Loucy (cell line): Measurements from ENCODE around the gene PRRC2A.

Experiments
- H2AFZ ChIP-seq: fragments of 200-600 bp; sonication (generic); 2 replicates; pipeline ENCODE4 v1.6.0; 2016; ENCODE audit warnings: antibody characterized with exemption, mild to moderate bottlenecking, low read length, moderate library complexity
- H3F3A ChIP-seq: fragments of 200-600 bp; 2 replicates; pipeline ENCODE4 v1.6.0; 2016; ENCODE audit warnings: antibody characterized with exemption, low read depth, mild to moderate bottlenecking
- H3K27me3 ChIP-seq: fragments of 200-600 bp; sonication (generic); 2 replicates; pipeline ENCODE4 v1.6.1; 2014; ENCODE audit warnings: low read length, mild to moderate bottlenecking; ENCODE audit not compliant: insufficient read depth, poor library complexity, severe bottlenecking
- H3K36me3 ChIP-seq: fragments of 200-600 bp; sonication (generic); 2 replicates; pipeline ENCODE4 v1.6.1; 2016; ENCODE audit warnings: low read length; ENCODE audit not compliant: insufficient read depth
- H3K4me1 ChIP-seq: fragments of 200-600 bp; sonication (generic); 2 replicates; pipeline ENCODE4 v1.5.1; 2014; ENCODE audit warnings: low read length, mild to moderate bottlenecking; ENCODE audit not compliant: insufficient read depth, poor library complexity, severe bottlenecking
- H3K4me2 ChIP-seq: fragments of 200-600 bp; sonication (generic); 2 replicates; pipeline ENCODE4 v1.6.0; 2014; ENCODE audit warnings: antibody characterized with exemption, low read length, low read depth, mild to moderate bottlenecking; ENCODE audit not compliant: poor library complexity, severe bottlenecking
- H3K4me3 ChIP-seq: fragments of 200-600 bp; sonication (generic); 2 replicates; pipeline ENCODE4 v1.5.1; 2014; ENCODE audit warnings: low read length, mild to moderate bottlenecking, mixed read lengths; ENCODE audit not compliant: poor library complexity, severe bottlenecking
- H3K79me2 ChIP-seq: fragments of 200-600 bp; sonication (generic); 2 replicates; pipeline ENCODE4 v1.6.1; 2014; ENCODE audit warnings: low read length; ENCODE audit not compliant: insufficient read depth
- H3K9ac ChIP-seq: fragments of 200-600 bp; sonication (generic); 2 replicates; pipeline ENCODE4 v1.6.0; 2014; ENCODE audit warnings: mild to moderate bottlenecking, low read depth, low read length, moderate library complexity; ENCODE audit not compliant: poor library complexity, severe bottlenecking
- H3K9me2 ChIP-seq: fragments of 200-600 bp; sonication (generic); replicated peaks from 2 replicates; pipeline ENCODE4 v1.6.1; 2016; ENCODE audit warnings: low read depth, low read length, mixed read lengths
- H3K9me3 ChIP-seq: fragments of 200-600 bp; sonication (generic); 2 replicates; pipeline ENCODE4 v1.6.1; 2014; ENCODE audit warnings: mild to moderate bottlenecking, antibody characterized with exemption, low read length, low read depth; ENCODE audit not compliant: insufficient read depth
- H4K20me1 ChIP-seq: fragments of 200-600 bp; sonication (generic); 2 replicates; pipeline ENCODE4 v1.6.0; 2014; ENCODE audit warnings: antibody characterized with exemption, low read length, mild to moderate bottlenecking; ENCODE audit not compliant: insufficient read depth, poor library complexity, severe bottlenecking
- CTCF ChIP-seq: fragments of 200-600 bp; sonication (generic); conservative IDR thresholded peaks from 2 replicates; pipeline ENCODE4 v1.5.1; 2014; ENCODE audit warnings: mild to moderate bottlenecking, antibody characterized with exemption, low read length
- EZH2phosphoT487 ChIP-seq: fragments of 200-600 bp; IDR thresholded peaks from 2 replicates; pipeline ENCODE4 v1.6.1; 2018; ENCODE audit warnings: antibody characterized with exemption, mild to moderate bottlenecking, moderate library complexity, borderline replicate concordance

PRRC2A gene

GRCh38 chr6:31614684-31615578 is 5.6 kb upstream of the PRRC2A start, which contains the start of gene AIF1:
AIF1 (plus strand) TSS chr6:31615234; CDS start chr6:31615330, 96 bp downstream.
- Histone ChIP-seq H3K4me1 (peaks cover 40% of the 10 kb centered on the region), H3K79me2 (peaks cover 46% of the 10 kb centered on the region), H2AFZ (peak within 1 kb of the TSS; percentile 25; the same call in 1 of the 2 replicates), H3K36me3 (no peaks in the 10 kb centered on the region), H3K9ac (peak within 1 kb of the TSS; percentile 98), H4K20me1 (no peaks in the 10 kb centered on the region), H3K9me2 (no peaks in the 10 kb centered on the region), H3F3A (peaks cover 12% of the 10 kb centered on the region; the same call in 1 of the 2 replicates), H3K9me3 (no peaks in the 10 kb centered on the region), H3K4me2 (peak within 1 kb of the TSS; percentile 97), H3K27me3 (no peaks in the 10 kb centered on the region), H3K4me3 (peak within 1 kb of the TSS; percentile 81)
- TF ChIP-seq EZH2phosphoT487 (no peak), CTCF (no peak)

GRCh38 chr6:31615748-31616147 is 4.8 kb upstream of the PRRC2A start:
- no peaks in the 10 kb centered on the region for H3K36me3 ChIP-seq
- TF ChIP-seq EZH2phosphoT487 (no peak), CTCF (no peak)
- peaks cover 48% of the 10 kb centered on the region for H3K79me2 ChIP-seq
- no peaks in the 10 kb centered on the region for H4K20me1 ChIP-seq
- H3K27me3 ChIP-seq = peaks cover 3% of the 10 kb centered on the region
- H3K4me3 ChIP-seq = peak overlapping the region; percentile 81
- H3F3A ChIP-seq = peaks cover 12% of the 10 kb centered on the region; the same call in 1 of the 2 replicates
- no peaks in the 10 kb centered on the region for H3K9me3 ChIP-seq
- H3K4me2 ChIP-seq = peak overlapping the region; percentile 97
- peaks cover 38% of the 10 kb centered on the region for H3K4me1 ChIP-seq
- H3K9ac ChIP-seq = peak overlapping the region; percentile 98
- H3K9me2 ChIP-seq = no peaks in the 10 kb centered on the region
- peak overlapping the region; percentile 25; the same call in 1 of the 2 replicates for H2AFZ ChIP-seq

- TF ChIP-seq EZH2phosphoT487 (no peak), CTCF (no peak)
- H3K9me3 ChIP-seq = no peaks in the 10 kb centered on the region
- H2AFZ ChIP-seq = no peak overlapping the region
- H3K4me3 ChIP-seq = peak overlapping the region; percentile 81
- peaks cover 12% of the 10 kb centered on the region for H4K20me1 ChIP-seq
- H3K4me2 ChIP-seq = peak overlapping the region; percentile 97
- no peaks in the 10 kb centered on the region for H3K36me3 ChIP-seq
- H3K27me3 ChIP-seq = peaks cover 10% of the 10 kb centered on the region
- peak overlapping the region; percentile 98 for H3K9ac ChIP-seq
- H3K4me1 ChIP-seq = peaks cover 44% of the 10 kb centered on the region
- peaks cover 61% of the 10 kb centered on the region for H3K79me2 ChIP-seq
- H3F3A ChIP-seq = peaks cover 12% of the 10 kb centered on the region; the same call in 1 of the 2 replicates
- no peaks in the 10 kb centered on the region for H3K9me2 ChIP-seq
Observed at GRCh38 chr6:31617010-31617409, 3.5 kb upstream of the PRRC2A start.
